Left kidney (tissue), 2 donors: ENCODE results near the gene MIER2. TPM values are rescaled to one million over a fixed set of nuclear protein-coding genes. Genes with fewer than 3 reads are reported as not detected.

Source experiments
- DNase-seq: peaks from one replicate; pipeline ENCODE4 v3.0.0-alpha.2; 2013
- polyA plus RNA-seq: library from polyadenylated mRNA; unstranded; fragments of 120-200 nt; gene quantifications from one replicate; pipeline ENCODE4 v1.2.1, GENCODE V29; 2013; ENCODE audit not compliant: insufficient read length

Gene MIER2
- polyA plus RNA-seq, 1 donor = 22.7 TPM

GRCh38 chr19:379796-380195 lies 35.2 kb upstream of the MIER2 start:
- DNase-seq = no peak

DNA sequence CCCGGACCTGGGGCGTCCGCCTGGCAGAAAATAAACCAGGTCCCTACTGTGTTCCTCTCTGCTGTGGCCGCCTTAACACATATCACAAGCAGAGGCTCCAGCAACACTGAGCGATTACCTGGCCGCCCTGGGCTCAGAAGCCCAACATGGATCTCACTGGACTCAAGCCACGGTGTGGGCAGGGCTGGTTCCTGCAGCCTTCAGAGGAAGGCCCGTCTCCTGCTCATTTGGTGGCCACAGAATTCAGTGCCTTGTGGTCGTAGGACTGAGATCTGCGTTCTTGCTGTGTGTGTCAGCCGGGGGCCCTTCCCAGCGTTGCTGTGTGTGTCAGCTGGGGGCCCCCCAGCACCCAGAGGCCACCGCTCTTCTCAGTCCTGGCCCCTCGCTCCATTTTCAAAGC lies 34.1 kb upstream of the MIER2 start:
- DNase-seq = no peak

GRCh38 chr19:377801-378581 lies 33.4 kb upstream of the MIER2 start:
- DNase-seq = no peak

DNA sequence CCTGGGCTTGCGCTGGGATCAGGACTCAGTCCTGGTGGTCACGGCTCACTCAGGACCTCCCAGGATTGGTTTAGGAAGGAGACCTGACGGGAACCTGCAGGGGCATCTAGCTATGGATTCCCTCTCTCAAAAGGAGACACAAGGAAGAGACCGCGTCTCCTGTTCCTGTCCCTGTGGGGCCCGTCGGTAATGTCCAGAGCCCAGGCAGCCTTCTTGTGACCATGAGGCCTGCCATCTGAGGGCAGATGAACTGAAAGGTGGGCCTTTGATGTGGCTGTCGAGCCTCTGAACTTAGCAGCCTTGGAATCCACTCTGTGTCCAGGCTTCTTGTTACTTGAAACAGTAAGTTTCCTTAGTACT lies 31.5 kb upstream of the MIER2 start:
- no peak for DNase-seq

DNA sequence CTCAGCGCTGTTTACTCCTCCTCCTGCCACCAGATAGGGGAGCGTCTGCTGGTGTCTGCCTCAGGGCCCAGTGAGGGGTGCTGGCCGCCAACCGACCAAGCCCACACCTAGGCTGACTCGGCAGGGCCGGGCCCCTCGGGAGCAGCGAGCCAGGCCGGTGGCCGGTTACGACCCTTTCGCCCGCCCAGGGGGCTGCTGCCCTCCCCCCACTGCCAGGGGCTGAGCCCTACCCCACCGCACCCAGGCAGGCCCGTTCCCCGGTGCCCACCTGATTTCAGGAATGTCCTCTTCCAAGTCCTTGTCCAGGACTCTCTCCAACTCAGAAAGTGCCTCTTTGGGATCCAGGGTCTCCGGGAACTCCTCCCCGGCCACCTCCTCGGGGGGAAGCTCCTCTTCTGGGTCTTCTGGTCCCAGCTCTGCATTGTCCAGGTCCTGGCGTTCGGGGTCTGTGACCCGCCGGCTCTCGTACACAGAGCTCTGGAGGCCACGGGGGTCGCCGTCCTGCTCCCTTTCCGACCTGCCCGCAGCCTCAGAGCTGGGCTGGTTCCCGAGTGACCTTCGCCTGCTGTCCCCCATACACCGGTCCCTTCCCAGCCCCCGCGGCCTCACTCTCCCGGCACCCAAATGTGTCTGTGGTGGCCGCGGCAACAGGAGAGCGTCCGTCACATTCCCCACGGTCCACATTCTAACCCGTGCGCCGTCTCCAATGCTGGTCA lies 31.0 kb upstream of the MIER2 start:
- no peak for DNase-seq

DNA sequence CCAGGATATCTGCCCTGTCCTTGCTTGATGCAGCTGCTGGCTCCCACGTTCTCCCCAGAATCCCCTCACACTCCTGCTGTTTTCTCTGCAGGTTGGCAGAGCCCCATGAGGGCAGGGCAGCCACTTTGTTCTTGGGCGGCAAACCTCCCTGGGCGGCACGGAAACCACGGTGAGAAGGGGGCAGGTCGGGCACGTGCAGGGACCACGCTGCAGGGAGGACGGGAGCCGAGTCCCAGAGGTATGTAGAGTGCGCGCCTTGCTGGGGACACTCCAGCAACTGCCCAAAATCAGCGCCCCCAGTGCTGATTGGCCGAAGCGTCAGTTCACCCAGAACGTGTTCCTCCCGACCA lies 30.3 kb upstream of the MIER2 start:
- DNase-seq = no peak

- DNase-seq = no peak
Observed at GRCh38 chr19:374183-374885, 29.7 kb upstream of the MIER2 start.

DNA sequence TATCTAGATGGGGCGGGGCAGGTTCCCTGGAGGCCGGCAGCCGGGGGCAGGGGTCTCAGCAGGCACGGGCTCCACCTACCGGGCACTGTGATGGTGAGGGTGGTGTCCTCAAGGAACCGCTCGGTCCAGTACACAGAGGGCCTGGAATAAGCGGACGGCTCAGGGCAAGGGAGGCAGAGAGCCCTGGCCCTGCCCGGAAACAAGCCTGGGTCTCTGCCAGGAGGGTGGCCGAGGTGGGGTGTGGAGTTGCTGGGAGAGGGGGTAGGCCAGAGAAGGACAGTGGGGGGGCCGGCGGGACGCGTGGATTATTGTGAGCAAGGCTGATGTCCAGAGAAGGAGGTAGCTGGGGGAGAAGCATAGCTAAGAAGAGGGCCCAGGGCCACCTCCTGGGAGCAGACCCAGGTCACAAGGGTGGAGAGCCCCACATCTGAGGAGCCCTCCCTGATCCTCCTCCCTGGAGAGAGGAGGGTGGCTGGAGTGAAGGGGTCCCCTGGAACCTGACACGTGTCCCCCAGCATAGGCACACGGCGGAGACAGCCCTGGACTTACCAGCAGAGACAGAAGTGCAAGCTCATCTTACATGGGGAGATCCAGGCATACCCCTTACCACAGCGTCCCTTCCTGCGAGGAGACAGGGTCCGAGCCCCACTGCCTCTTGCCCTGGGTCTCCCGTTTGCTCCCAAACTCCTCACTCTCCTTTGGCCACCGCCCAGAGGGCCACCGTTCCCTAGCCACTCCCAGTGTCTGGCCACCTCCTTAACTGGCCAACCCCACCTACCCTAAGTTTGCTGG lies 29.0 kb upstream of the MIER2 start:
- no peak for DNase-seq

DNA sequence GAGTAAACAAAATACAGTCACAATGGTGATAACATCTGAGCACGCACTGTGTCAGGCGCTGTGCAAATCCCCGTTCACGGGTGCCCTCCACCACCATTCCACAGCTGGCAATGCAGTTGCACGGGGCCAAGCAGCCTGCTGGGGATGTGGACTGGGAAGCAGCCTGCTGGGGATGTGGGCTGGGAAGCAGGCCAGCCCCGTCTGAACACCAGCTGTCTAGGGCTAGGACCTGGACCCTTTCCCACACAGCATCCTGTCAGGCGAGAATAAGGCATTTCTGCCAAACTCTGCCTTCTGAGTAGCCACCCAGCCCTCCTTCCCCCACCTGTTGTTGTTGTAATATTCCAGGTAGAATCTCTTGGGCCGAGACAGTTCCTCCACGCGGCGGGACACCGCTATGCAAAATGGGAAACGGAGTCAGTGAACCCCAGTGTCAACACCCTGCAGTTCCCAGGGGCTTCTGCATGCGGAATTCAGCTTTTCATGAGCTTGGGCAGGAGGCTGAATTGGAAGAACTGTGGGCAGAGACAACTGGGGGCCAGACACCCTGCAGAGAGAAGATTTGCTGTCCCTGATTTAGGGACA lies 27.8 kb upstream of the MIER2 start:
- DNase-seq = no peak

DNA sequence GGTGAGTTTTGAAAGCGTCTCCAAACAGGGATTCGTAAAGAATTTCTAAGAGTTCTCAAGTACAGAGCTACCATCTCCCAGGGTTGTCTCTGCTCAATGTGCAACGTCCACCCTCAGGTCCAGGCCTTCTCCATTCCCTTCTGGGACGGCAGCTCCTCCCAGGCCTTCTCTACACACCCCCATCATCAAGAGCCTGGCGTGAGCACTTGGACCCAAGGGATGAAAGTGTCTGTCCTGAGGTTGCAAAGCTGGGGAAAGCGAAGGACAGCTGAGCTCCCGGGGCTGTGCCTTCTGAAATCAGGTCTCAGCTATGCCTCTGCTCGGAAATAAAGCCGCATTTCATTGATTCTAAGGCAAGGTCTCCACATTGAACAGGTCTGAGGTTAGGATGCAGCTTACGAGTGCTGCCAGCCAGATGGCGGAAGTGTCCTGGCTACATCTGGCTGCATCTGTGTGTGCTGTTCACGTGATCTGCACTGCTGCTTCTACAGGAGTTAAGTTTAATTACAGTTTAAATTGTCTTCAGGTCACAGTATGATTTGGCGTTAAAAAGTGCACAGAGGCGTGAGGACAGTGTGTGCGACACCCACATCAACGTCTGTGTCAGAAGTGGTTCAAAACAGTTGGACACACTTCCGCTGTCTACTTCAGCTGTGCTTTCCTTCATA lies 27.0 kb upstream of the MIER2 start:
- no peak for DNase-seq

- no peak for DNase-seq
Observed at GRCh38 chr19:370641-371330, 26.2 kb upstream of the MIER2 start.

DNA sequence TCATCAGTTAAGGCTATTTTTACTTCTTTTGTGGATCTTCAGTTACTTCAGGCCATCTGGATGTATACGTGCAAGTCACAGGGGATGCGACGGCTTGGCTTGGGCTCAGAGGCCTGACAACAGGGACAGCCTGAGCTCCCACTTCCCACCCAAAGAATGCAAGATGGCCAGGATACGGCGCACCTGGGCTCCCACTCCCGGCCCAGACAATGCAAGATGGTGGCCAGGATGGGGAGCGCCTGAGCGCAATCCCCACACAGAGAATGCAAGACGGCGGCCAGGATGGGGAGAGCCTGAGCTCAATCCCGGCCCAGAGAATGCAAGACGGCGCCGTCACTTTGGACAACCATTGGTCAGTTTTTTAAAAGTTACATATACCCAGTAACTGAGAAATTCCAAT lies 25.3 kb upstream of the MIER2 start:
- DNase-seq = no peak

GRCh38 chr19:369256-369655 lies 24.7 kb upstream of the MIER2 start:
- no peak for DNase-seq

- no peak for DNase-seq
Observed at GRCh38 chr19:368630-369024, 24.0 kb upstream of the MIER2 start.

DNA sequence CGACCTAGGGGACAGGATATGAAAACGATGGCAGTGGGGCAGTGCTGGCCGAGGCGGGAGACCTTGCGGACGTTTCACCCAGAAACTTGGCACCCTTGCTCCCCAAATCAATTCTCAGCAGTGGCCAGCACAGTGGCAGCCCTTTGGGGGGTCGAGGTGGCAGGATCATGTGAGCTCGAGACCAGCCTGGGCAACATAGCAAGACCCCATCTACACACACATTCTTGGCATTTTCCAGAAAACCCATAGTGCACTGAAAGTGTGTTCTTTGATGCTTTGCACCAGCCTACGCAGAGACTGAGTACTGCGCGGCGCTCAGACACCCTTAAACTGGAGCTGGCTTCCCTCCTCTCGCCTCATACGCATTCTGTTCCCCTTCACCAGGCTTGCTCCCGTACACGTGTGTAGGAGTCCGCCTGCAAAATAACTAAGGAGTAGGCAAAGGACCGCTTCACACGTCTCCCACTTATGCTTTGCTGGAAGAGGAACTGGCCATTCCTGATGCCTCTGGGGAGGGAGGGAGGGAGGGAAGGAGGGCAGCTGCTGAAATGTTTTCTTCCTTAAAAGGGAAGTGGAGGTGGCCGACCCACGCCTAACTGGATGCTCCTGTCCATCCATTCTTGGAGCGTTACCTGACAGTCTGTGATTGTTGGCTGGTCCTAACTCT lies 23.5 kb upstream of the MIER2 start:
- DNase-seq = no peak

- no peak for DNase-seq
Observed at GRCh38 chr19:367561-367960, 23.0 kb upstream of the MIER2 start.

GRCh38 chr19:366951-367350 lies 22.4 kb upstream of the MIER2 start:
- DNase-seq = no peak

- DNase-seq = no peak
Observed at GRCh38 chr19:366205-366783, 21.7 kb upstream of the MIER2 start.

- DNase-seq = no peak
Observed at GRCh38 chr19:364496-365287, 20.1 kb upstream of the MIER2 start.
